Gastroesophageal sphincter (tissue), 3 donors: ENCODE data around the gene PHC2.

Source experiments
- EP300 ChIP-seq: sonication (generic); formaldehyde crosslinking; IDR thresholded peaks from one replicate; pipeline ENCODE4 v1.6.1; 2017; ENCODE audit warnings: antibody characterized with exemption, mild to moderate bottlenecking
- POLR2A ChIP-seq, 2 donors: fragments of 450-650 bp; IDR thresholded peaks; one replicate each; pipeline ENCODE4 v1.6.1; 2017; ENCODE audit warnings: antibody characterized with exemption in 2 of 2, mild to moderate bottlenecking in 2 of 2, moderate library complexity in 1 of 2
- POLR2AphosphoS5 ChIP-seq: sonication (generic); formaldehyde crosslinking; IDR thresholded peaks from one replicate; pipeline ENCODE4 v1.6.1; 2017; ENCODE audit warnings: antibody characterized with exemption
- TF ChIP-seq, protein P1 (sequence below), 4 experiments: fragments of 200-600 bp in 2 of 4; fragments of 450-650 bp in 2 of 4; sonication (generic) in 1 of 4; IDR thresholded peaks; one replicate each; pipeline ENCODE4 v1.5.1; 2017 to 2019; ENCODE audit warnings: antibody characterized with exemption in 4 of 4, mild to moderate bottlenecking in 2 of 4, moderate library complexity in 2 of 4

GRCh38 chr1:33276573-33277298 lies 154.2 kb downstream of the PHC2 start:
- TF ChIP-seq EP300: no peak
- no peak for TF ChIP-seq POLR2AphosphoS5
- TF ChIP-seq, protein P1, sequence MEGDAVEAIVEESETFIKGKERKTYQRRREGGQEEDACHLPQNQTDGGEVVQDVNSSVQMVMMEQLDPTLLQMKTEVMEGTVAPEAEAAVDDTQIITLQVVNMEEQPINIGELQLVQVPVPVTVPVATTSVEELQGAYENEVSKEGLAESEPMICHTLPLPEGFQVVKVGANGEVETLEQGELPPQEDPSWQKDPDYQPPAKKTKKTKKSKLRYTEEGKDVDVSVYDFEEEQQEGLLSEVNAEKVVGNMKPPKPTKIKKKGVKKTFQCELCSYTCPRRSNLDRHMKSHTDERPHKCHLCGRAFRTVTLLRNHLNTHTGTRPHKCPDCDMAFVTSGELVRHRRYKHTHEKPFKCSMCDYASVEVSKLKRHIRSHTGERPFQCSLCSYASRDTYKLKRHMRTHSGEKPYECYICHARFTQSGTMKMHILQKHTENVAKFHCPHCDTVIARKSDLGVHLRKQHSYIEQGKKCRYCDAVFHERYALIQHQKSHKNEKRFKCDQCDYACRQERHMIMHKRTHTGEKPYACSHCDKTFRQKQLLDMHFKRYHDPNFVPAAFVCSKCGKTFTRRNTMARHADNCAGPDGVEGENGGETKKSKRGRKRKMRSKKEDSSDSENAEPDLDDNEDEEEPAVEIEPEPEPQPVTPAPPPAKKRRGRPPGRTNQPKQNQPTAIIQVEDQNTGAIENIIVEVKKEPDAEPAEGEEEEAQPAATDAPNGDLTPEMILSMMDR (IDR thresholded peaks at IDR 0.05): no peak
- no peak for TF ChIP-seq POLR2A (IDR thresholded peaks at IDR 0.05)
